ENCODE results near the gene DCHS2.

DNA sequence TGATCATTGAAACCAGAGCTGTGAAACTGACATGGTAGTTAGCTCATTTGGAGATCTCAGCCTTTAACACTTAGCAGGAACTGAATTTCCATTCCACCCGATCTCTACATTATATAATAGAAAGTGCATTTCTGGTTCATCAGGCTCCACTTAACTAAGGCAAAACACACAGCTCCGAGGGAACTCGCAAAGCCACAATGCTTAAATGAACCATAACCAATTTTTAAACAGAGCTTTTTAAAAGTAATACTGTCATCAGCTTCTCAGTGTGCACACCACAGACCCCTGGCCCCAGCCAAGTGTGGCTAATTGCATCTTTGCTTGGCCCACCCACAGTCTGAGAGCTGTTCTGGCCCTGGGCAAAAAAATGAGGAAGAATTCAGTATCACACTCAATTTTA is 66.1 kb downstream of the DCHS2 start:
- TF ChIP-seq, protein P1, sequence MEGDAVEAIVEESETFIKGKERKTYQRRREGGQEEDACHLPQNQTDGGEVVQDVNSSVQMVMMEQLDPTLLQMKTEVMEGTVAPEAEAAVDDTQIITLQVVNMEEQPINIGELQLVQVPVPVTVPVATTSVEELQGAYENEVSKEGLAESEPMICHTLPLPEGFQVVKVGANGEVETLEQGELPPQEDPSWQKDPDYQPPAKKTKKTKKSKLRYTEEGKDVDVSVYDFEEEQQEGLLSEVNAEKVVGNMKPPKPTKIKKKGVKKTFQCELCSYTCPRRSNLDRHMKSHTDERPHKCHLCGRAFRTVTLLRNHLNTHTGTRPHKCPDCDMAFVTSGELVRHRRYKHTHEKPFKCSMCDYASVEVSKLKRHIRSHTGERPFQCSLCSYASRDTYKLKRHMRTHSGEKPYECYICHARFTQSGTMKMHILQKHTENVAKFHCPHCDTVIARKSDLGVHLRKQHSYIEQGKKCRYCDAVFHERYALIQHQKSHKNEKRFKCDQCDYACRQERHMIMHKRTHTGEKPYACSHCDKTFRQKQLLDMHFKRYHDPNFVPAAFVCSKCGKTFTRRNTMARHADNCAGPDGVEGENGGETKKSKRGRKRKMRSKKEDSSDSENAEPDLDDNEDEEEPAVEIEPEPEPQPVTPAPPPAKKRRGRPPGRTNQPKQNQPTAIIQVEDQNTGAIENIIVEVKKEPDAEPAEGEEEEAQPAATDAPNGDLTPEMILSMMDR (conservative IDR thresholded peaks at IDR 0.05; ENCODE audit: low read length): no peak
- no peak for TF ChIP-seq EZH2phosphoT487 (IDR thresholded peaks at IDR 0.05; ENCODE audit: borderline replicate concordance, low read depth, low read length)

Measured in OCI-LY7 (cell line).